Ovary (tissue), 9 donors: ENCODE results near the gene OBP2B. TPM values are rescaled to one million over a fixed set of nuclear protein-coding genes. Genes with fewer than 3 reads are reported as not detected.
"Not testable (repeated sequence)": the region's sequence is repeated elsewhere in the genome, so short reads cannot be mapped to it uniquely, and the experiment has no call there.

Experiments used
- DNase-seq, 5 donors: peaks; one replicate each; pipeline ENCODE4 v3.0.0-alpha.2; 2019 to 2020
- H3K27ac ChIP-seq, 2 donors: fragments of 200-600 bp; one replicate each; pipeline versions ENCODE4 v1.5.1 to v1.8.0; 2019 to 2022
- H3K27me3 ChIP-seq: fragments of 200-600 bp; one replicate; pipeline ENCODE4 v1.8.0; 2022
- H3K36me3 ChIP-seq: fragments of 200-600 bp; sonication (generic); one replicate; pipeline ENCODE4 v1.5.1; 2019
- H3K4me1 ChIP-seq: one replicate; pipeline ENCODE4 v1.8.1; 2013; ENCODE audit warnings: mild to moderate bottlenecking, moderate library complexity; ENCODE audit not compliant: insufficient read depth
- H3K4me3 ChIP-seq: fragments of 200-600 bp; sonication (generic); one replicate; pipeline ENCODE4 v1.5.1; 2017
- H3K9me3 ChIP-seq, 2 donors: fragments of 200-600 bp in 1 of 2; sonication (generic) in 1 of 2; one replicate each; pipeline versions ENCODE4 v1.5.1 to v1.8.1; 2013 to 2019; ENCODE audit warnings: mild to moderate bottlenecking in 1 of 2, moderate library complexity in 1 of 2
- CTCF ChIP-seq, 3 donors: fragments of 450-650 bp in 2 of 3; fragments of 200-600 bp in 1 of 3; IDR thresholded peaks; one replicate each; pipeline versions ENCODE4 v1.5.1 to v1.8.0; 2016 to 2022; ENCODE audit warnings: antibody characterized with exemption in 3 of 3, mild to moderate bottlenecking in 1 of 3
- EP300 ChIP-seq: sonication (generic); formaldehyde crosslinking; IDR thresholded peaks from one replicate; pipeline ENCODE4 v1.6.1; 2017; ENCODE audit warnings: antibody characterized with exemption
- POLR2A ChIP-seq: fragments of 450-650 bp; IDR thresholded peaks from one replicate; pipeline ENCODE4 v1.6.1; 2017; ENCODE audit warnings: antibody characterized with exemption, mild to moderate bottlenecking, moderate library complexity
- WGBS, 3 donors: extraction: QIAGEN DNeasy Blood & Tissue Kit in 1 of 3; methylation state at CpG; one replicate each; pipeline versions ENCODE4 v1.1.5 to v1.1.7; 2013 to 2017; 5-methylcytosine and 5-hydroxymethylcytosine counted together
- intact Hi-C, 4 donors: fragments of 100-400 bp; cut with DNase I; formaldehyde crosslinking; loops; one replicate each; pipeline versions ENCODE4 v1.11.0 to v1.15.1; 2022 to 2023
- polyA plus RNA-seq, 2 donors: library from polyadenylated mRNA; stranded (reverse); fragments of 200-250 nt in 1 of 2; fragments of 350-450 nt in 1 of 2; fragmentation: Illumina TruSeq in 1 of 2; extraction: RNeasy Lipid Tissue Mini Kit (QIAGEN cat#74804) in 1 of 2; gene quantifications; one replicate each; pipeline ENCODE4 v1.2.3, GENCODE V29; 2013 to 2014
- total RNA-seq, 7 donors: library from RNA; depleted of rRNA in 2 of 7; stranded (reverse); fragments of >200 nt in 2 of 7; fragmentation: NEBNext Ultra II Directional in 3 of 7; extraction: Animal tissue kit (Norgen Biotek cat#: 25700) in 3 of 7; gene quantifications; one replicate each; pipeline versions ENCODE4 v1.1.0 to v1.2.4, GENCODE V29; 2016 to 2023
- donor health status: DM: no; HTN: no; CAD: no; lungs with moderate emphysema.
- donor health status: DM: no; HTN: no; CAD: no.
- donor health status: Bipolar disorder and iron deficiency.
- donor health status: DM: yes; HTN: yes; CAD: no.
- donor health status: DM: no; HTN: no; CAD: no.
- donor health status: DM: yes; HTN: yes; CAD: no.

Gene OBP2B
- total and polyA plus RNA-seq, 9 donors = 0.33 to 5.3 (median 2.7) TPM; not detected in 5

DNA sequence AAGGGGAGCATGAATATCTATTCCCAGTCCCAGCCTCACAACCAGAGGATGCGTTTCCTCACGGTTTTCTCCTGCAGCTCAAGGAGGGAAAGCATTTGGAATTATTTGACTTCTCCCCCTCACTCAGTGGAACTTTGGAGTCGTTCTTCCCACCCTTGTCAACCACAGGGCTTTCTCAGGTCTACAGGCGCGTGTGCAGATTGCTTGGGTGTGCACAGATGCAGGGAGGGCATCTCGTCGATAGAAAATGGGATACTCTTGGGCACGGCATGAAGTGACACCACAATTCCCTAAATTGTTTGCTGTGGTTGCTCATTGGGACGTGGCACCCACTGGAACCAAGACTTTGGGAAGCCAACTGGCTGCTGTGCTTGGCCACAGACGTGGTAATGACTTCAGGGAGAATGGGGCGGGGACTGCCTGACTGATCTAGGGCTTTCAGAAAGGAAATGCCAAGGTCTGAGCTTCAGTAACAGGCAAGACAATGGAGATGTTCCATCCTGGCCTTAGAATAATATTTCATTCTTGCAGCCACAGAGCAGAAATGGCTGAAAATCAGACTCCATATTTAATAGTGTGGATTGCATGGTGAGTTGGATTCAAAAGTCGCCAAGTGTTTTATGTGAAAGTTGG lies 12.2 kb upstream of the OBP2B start:
- H3K4me3 ChIP-seq = no peak overlapping the region
- WGBS, 3 donors = 78 to 85% (median 84%) methylated on average over 12 of the region's 12 CpGs
- H3K27ac ChIP-seq = no peak overlapping the region
- no peaks in the 10 kb centered on the region for H3K36me3 ChIP-seq
- TF ChIP-seq EP300 = no peak
- no peak for TF ChIP-seq CTCF (IDR thresholded peaks at IDR 0.05)
- no peak for TF ChIP-seq POLR2A
- H3K9me3 ChIP-seq = no peaks in the 10 kb centered on the region
- no peaks in the 10 kb centered on the region for H3K27me3 ChIP-seq
- intact Hi-C loops = no loop called here
- DNase-seq = no peak
- H3K4me1 ChIP-seq = no peaks in the 10 kb centered on the region

DNA sequence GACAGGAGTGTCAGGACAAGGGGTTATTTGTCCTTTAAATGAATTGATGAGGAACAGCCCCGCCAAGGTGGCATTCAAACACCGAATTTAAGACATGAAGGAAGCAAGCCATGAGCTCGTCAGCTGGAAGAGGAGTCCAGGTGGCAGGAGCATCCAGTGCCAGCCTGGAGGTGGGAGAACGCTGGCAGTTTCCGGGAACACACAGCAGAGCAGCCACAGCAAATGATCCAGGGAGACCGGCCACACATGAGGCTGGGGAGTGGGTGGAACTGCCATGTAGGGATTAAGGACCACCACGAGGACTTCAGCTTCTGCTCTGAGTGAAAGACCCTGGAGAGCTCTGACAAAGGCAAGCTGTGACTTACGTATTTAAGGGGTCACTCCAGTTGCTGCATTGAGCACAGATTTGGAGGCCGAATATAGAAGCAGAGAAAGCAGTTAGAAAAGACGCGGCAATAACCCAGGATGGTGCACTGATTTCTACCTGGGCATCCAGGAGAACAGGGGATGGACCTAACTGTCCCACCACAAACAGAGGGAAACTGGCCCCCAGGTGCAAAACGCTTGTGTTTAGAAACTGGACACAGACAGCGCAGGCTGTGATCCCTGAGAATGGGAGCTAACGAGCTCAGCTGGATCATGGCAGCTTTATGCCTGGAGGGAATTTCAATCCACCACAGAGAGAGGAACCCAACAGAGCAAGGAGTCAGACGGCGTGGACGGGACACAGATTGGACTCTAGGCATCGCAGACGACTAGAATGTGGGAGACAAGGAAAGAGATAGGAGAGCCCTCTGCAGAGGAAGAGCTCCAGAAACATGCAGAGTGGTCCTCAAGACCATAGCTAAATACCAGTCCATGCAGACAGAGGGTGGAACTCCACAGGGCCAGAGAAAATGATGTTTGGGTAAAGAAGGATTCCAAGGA lies 9.3 kb upstream of the OBP2B start:
- intact Hi-C loops, DNase-seq, H3K4me1 ChIP-seq, H3K4me3 ChIP-seq, H3K9me3 ChIP-seq, H3K27ac ChIP-seq, H3K27me3 ChIP-seq, H3K36me3 ChIP-seq: not testable (repeated sequence)
- WGBS, 3 donors = 77 to 78% (median 77%) methylated on average over 19 of the region's 19 CpGs

GRCh38 chr9:133217333-133217988 lies 8.4 kb upstream of the OBP2B start:
- H3K27me3 ChIP-seq, H3K9me3 ChIP-seq, H3K4me3 ChIP-seq, DNase-seq, H3K27ac ChIP-seq, intact Hi-C loops, H3K36me3 ChIP-seq, H3K4me1 ChIP-seq: not testable (repeated sequence)
- WGBS, 3 donors = 75 to 84% (median 81%) methylated on average over 12 of the region's 12 CpGs

DNA sequence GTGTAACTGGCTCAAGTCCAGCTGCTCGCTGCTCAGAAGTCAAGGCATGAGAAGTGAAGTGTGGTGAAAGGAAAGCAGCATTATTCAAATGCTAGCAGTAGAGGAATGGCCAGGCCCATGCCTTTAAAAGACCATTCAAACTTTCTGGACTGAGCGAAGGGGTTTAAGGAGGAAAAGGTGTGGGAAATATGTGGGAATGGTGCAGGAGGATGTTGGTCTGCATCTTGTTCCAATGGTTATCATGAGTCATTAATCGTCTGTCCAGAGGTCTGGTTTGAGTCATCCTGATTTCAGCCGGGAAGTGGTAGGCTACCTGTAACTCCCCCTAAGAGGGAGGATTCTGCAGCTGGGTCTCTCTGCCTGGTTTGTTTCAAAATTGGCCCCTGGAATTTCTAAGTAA lies 5.2 kb upstream of the OBP2B start:
- DNase-seq, H3K27me3 ChIP-seq, H3K9me3 ChIP-seq, H3K4me1 ChIP-seq, intact Hi-C loops, H3K36me3 ChIP-seq, H3K4me3 ChIP-seq, H3K27ac ChIP-seq: not testable (repeated sequence)
- 12 to 21% (median 13%) methylated on average over 4 of the region's 4 CpGs for WGBS, 3 donors

GRCh38 chr9:133210609-133211008 lies 1.6 kb upstream of the OBP2B start:
- DNase-seq = no peak

More at GRCh38 chr9:133210609-133211008, 1.6 kb upstream of the OBP2B start:
- intact Hi-C loops = no loop called here
- WGBS, 3 donors = 91 to 96% (median 91%) methylated on average over 7 of the region's 7 CpGs
- TF ChIP-seq EP300 (no peak), CTCF (IDR thresholded peaks at IDR 0.05) (no peak), POLR2A (no peak)
- Histone ChIP-seq H3K27me3 (no peaks in the 10 kb centered on the region), H3K9me3 (no peaks in the 10 kb centered on the region), H3K27ac (no peak overlapping the region), H3K36me3 (no peaks in the 10 kb centered on the region), H3K4me3 (no peak overlapping the region), H3K4me1 (no peaks in the 10 kb centered on the region)
